ENCODE measurements around the gene PIP5K1B.

The PIP5K1B gene

DNA sequence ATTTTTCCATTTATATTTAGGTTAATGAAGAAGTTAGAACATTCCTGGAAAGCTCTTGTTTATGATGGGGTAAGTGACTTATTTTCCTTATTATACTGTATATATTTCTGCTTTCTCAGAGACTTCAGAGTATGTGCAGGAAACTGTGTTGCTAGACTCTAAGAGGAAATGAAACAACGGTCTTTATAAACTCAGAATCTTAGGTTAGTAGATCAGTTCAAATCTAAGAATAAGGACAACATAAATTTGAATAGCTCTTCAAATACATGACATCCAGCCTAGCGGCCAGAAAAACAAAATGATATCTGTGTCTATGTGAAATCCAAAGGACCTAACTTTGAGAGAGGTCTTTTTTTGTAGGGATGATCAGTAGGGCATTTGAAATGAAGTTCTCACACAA, 214.6 kb downstream of the PIP5K1B start:
- no peak for DNase-seq
- intact Hi-C loops (cut with DNase I), result no loop called here

DNA sequence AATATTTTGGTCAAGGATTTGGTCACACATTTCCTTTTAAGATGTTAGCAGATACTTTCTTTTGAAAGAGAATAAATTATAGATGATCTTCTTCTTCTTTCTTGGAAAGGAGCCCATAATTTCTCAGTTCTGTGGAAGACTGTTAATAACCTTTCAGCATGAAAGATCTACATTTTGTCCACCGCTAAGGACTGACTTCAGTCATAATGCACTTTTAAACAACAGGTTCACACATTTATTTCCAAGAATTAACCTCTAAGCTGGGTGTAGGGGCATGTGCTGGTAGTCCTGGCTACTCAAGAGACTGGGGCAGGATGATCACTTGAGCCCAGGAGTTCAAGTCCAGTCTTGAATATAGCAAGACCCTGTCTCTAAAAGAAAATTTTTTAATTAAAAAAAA, 215.9 kb downstream of the PIP5K1B start:
- intact Hi-C loops (cut with DNase I), result no loop called here
- no peak for DNase-seq

DNA sequence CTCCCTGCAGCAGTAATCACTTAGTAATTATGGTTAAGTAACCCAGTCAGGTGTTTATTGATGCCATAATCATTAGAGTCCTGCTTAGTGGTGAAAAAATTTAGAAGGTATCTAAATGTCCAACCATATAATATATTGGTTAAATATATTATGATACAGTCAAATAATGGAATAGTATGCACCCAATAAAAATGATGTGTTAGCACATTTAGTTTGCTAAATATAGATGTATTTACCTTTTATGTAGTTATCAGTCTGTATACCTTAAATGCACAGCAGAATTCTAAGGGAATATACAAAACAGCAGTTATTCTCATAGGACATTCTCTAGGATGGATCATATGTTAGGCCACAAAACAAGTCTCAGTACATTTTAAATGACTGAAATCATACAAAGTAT, 218.4 kb downstream of the PIP5K1B start:
- DNase-seq, result no peak
- intact Hi-C loops (cut with DNase I), result no loop called here

GRCh38 chr9:68925175-68925574, 220.1 kb downstream of the PIP5K1B start:
- DNase-seq, result no peak
- intact Hi-C loops (cut with DNase I), result no loop called here

DNA sequence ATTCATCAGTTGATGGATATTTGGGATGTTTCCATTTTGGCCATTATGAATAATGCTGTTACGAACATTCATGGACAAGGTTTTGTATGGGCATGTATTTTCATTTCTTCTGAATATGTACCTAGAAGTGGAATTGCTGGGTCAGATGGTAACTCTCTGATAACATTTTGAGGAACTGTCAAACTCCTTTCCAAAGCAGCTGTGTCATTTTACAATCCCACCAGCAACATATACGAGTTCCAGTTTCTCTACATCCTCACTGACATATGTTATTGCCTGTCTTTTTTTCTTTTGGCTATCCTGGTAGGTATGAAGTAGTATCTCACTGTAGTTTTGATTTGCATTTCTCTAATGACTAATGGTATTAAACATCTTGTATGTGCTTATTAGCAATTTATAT, 222.1 kb downstream of the PIP5K1B start:
- intact Hi-C loops (cut with DNase I), result no loop called here
- no peak for DNase-seq

DNA sequence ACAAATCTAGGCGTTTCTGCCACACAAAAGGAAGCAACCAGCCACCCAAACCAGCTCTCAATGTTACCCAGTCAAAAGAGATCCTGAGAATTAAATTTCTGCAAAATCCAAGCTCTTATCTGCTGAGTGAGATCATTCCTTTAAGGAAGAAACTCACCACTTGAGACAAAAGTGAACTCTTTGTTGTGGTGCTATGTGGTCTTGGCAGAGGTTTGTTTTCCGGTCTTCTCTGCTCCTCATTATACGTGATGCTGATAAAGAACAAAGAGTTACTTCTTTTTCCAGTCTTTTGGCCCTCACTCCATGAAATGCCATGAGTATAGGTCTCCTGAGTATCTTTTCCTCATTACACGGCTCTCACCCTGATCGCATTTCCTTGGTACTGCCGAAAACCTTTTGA, 226.8 kb downstream of the PIP5K1B start:
- intact Hi-C loops (cut with DNase I), result no loop called here
- no peak for DNase-seq

GRCh38 chr9:68932458-68932857, 227.4 kb downstream of the PIP5K1B start:
- intact Hi-C loops (cut with DNase I), result no loop called here
- DNase-seq, result no peak

DNA sequence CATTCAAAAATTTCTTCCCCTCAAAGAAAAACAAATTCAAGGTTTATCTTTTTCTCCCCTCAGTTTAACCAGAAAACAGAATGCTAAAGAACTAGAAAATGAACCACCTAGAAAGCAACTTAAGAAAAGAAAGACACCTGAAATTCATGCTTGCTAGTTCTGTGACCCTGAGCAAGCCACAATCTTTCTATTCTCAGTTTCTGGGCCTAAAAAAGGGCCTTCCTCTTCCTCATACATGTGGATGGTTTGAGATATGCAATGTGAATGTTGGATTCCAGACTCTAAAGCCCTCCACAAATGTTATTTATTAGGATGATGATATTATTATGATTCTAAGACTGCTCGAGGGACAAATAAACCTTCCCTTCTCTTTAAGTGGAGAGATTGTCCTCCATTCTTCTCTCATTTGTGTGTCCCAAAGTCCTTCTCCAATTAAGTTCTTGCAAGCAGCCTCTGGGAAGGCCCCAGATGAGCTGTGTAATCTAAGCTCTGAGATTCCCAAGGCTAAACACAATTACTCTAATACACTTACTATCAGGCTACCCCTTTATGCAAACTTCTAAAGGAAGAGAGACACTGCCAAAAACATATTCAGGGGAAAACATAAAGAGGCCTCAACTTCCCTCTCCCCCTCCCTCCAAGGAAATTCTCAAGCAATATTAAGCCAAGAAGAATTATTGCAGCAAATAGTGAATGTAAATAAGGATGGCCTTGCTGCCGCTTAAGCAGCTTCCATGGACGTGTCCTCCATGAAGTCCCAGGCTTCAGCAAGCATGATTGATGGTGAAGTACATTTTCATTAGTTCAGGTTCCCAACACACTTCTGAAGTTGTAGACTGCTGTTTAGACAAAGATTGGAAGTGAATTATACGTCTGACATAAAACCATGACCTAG, 228.6 kb downstream of the PIP5K1B start:
- DNase-seq, result no peak
- intact Hi-C loops (cut with DNase I), result no loop called here

- no peak for DNase-seq
- intact Hi-C loops (cut with DNase I), result no loop called here
Measured at GRCh38 chr9:68934329-68934644, 229.2 kb downstream of the PIP5K1B start.

- intact Hi-C loops (cut with DNase I), result no loop called here
- no peak for DNase-seq
Measured at GRCh38 chr9:68940573-68940972, 235.5 kb downstream of the PIP5K1B start.

DNA sequence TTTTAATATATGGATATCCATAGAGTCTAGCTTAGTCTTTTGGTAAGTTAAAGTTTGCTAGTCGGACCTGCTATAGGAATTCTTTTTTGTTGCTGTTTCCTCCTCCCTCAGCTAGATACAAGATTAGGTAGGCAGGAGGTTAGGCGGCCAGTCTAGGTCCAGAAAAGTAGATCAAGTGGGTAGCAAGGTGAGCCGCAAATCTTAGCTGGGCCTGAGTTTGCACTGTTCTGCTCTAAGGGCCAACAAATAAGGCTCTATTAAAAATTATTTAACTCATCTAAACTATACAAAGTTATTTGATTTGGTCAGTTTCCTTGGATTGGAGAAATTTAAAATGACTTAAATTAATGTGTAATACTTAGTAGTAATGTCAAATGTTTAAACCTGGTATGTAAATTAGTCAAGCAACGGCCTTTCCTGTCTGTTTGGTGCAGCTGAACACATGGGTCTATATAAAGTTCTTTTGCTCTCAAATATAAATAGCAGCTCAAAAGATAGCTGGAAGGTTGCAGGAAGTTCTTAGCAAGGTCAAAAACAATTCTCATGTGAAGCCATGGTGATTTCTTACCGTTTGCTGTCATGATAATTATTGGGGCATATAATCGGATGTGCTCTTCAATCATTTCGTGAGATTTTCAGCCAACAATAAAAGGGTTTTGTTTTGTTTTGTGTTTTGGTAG, 236.9 kb downstream of the PIP5K1B start:
- intact Hi-C loops (cut with DNase I), result no loop called here

GRCh38 chr9:68942790-68943189, 237.8 kb downstream of the PIP5K1B start:
- DNase-seq, result no peak
- intact Hi-C loops (cut with DNase I), result no loop called here

More for the DNA sequence above, 236.9 kb downstream of the PIP5K1B start:
- DNase-seq, result no peak

DNA sequence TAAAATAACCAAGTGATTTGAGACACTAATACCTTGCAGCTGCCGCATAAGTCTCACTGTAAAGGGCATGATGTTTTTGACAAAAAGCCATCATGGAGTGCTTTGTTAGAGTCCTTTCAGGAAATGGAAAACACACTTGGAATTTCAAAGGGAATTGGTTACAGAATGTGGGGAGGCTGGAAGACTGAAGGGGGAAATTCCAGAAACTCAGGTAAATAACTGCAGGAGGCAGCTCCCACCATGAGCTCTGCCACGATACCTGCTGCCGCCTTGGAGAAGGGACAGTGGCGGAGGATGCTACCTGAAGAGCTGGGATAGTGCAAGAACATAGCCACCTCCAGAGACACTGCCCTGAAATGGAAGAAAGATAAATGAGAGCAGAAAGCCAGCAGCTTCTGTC, 242.0 kb downstream of the PIP5K1B start:
- intact Hi-C loops (cut with DNase I), result no loop called here
- no peak for DNase-seq

DNA sequence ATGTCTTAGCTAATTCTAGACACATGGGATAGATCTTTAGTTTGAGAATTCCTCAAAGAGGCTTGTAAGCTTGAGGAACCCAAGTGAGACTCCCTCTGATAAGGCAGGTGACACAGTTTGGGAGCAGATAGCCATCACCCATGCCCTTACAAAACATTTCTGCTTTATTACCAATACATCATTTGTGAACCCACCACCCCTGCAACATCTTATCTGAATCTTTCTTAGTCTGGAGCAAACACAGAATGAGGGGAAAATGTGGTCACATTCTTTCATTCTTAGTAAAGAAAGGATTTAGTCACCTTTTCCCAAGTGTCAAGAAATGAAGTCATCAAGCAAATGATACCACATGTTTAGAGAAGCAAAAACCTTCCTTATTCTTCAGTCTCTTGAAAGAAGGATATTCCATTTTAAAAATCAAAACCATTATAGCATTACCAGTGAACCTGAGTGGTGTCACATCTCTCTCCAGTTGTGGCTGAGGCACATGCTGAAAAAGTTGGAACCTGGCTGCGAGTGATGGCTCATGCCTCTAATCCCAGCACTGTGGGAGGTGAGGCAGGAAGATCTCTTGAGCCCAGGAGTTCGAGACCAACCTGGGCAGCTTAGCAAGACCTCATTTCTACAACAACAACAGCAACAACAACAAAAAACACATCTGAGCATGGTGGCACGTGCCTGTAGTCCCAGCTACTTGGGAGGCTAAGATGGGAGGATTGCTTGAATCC, 243.0 kb downstream of the PIP5K1B start:
- DNase-seq, result no peak
- intact Hi-C loops (cut with DNase I), result no loop called here

DNA sequence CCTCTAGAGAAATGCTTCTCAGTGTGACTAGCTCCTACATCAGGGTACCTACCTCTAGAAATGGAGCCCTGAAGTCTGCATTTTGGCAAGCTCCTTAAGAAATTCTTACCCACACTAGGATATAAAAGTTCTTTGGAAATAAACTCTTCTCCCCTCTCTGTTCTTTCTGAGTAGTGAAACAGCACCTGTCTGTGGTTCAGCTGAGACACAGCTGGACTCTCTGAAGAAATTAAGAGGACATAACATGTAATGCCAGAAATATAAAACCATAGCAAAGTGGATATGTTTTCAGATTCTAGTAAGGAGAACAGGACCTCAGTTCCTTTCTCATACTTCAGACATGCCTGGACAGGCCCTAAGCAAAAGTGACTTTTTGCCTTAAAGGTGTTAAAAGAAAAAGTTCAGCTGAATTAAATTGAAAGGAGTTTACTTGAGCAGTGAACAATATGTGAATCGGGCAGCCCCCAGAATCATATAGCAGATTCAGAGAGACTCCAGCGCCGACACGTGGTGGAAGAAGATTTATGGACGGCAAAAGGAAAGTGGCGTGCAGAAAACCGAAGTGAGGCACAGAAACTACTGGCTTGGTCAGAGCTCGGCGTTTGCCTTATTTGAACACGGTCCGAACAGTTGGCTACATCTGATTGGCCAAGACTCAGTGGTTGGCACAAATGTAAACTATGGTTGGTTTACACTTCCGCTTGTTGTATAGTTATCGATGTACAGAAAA, 244.4 kb downstream of the PIP5K1B start:
- DNase-seq, result peak in 9 of 42 donors; percentile 4 to 50 (median 21)
- intact Hi-C loops (cut with DNase I), result no loop called here

- intact Hi-C loops (cut with DNase I), result no loop called here
- DNase-seq, result no peak
Measured at GRCh38 chr9:68950188-68950587, 245.1 kb downstream of the PIP5K1B start.

- intact Hi-C loops (cut with DNase I), result no loop called here
- DNase-seq, result no peak
Measured at GRCh38 chr9:68950689-68951088, 245.6 kb downstream of the PIP5K1B start.

- peak in 5 of 42 donors; percentile 14 to 22 (median 17) for DNase-seq
- intact Hi-C loops (cut with DNase I), result no loop called here
Measured at GRCh38 chr9:68951879-68952659, 247.0 kb downstream of the PIP5K1B start.

- intact Hi-C loops (cut with DNase I), result no loop called here
Measured at GRCh38 chr9:68953771-68954170, 248.7 kb downstream of the PIP5K1B start.

More at GRCh38 chr9:68953771-68954170, 248.7 kb downstream of the PIP5K1B start:
- no peak for DNase-seq
